Stimulated activated CD8-positive, alpha-beta memory T cell treated with anti-CD3 and anti-CD28 coated beads, Interleukin-7, amount 100 ng/mL, for 4 hours (primary cell): ENCODE results near the gene CTSA.

ENCODE experiments used
- DNase-seq, 2 donors: peaks; one replicate each; pipeline ENCODE4 v3.0.0-alpha.2; 2020; ENCODE audit warnings: low read depth in 2 of 2

CTSA gene

DNA sequence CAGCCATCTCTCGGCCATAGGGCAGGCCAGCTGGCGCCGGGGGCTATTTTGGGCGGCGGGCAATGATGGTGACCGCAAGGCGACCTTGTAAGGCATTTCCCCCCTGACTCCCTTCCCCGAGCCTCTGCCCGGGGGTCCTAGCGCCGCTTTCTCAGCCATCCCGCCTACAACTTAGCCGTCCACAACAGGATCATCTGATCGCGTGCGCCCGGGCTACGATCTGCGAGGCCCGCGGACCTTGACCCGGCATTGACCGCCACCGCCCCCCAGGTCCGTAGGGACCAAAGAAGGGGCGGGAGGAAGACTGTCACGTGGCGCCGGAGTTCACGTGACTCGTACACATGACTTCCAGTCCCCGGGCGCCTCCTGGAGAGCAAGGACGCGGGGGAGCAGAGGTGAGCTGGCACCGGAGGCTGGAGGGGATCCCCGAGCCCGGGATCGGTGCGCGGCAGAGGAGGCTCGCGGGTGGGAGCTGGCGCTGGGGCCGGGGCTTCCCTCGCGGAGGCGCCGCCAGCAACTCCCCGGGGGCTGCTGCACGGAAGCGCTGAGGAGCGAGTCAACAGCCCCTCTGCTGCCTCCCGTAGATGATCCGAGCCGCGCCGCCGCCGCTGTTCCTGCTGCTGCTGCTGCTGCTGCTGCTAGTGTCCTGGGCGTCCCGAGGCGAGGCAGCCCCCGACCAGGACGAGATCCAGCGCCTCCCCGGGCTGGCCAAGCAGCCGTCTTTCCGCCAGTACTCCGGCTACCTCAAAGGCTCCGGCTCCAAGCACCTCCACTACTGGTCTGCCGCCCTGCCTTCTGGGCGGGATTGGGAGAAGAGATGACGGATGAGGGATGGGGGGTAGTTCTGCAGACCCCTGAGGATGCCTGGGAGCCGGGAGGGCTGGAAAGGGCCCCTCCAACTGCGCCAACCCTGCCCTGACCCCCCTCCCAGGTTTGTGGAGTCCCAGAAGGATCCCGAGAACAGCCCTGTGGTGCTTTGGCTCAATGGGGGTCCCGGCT lies at the start of gene CTSA, which contains the start of gene NEURL2:
CTSA (plus strand) TSS at position 351 of the 999 bp plus-strand sequence; CDS start at position 585, 234 bp downstream.
NEURL2 (minus strand) TSS at position 224 of the 999 bp plus-strand sequence; CDS start at position 7, 217 bp downstream.
- DNase-seq: peak; percentile 77 to 79

DNA sequence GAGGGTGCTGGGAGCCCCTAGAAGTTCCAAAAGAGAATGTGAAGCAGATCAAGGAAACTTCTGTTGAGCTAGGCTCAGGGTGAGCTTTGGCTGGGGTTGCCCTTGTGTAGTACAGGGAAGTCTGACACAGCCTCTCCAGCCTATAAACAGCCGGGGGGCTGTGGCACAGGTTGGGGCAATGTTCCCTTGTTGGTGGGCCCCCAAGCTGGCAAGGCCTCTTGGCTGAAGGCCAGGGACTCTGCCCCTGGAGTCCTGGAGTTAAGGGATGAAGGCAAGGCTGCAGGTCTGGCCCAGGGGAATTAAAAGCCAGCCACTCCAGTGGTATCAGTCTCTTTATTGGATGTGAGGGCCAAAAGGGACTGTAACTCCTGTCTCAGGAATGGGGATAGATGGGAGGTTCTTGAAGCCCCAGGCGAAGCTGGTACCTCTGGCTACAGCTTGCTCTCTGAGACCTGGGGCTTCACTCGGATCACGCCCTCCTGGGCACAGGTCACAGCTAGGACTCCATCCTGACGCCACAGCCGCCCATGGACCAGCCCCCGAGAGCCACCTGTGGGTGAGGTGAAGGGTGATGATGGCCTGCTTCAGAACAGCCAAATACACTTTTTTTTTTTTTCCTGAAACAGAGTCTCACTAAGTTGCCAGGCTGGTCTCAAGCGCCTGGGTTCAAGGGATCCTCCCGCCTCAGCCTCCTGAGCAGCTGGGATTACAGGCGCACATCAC lies 49.6 kb upstream of the CTSA start:
- DNase-seq: no peak

DNA sequence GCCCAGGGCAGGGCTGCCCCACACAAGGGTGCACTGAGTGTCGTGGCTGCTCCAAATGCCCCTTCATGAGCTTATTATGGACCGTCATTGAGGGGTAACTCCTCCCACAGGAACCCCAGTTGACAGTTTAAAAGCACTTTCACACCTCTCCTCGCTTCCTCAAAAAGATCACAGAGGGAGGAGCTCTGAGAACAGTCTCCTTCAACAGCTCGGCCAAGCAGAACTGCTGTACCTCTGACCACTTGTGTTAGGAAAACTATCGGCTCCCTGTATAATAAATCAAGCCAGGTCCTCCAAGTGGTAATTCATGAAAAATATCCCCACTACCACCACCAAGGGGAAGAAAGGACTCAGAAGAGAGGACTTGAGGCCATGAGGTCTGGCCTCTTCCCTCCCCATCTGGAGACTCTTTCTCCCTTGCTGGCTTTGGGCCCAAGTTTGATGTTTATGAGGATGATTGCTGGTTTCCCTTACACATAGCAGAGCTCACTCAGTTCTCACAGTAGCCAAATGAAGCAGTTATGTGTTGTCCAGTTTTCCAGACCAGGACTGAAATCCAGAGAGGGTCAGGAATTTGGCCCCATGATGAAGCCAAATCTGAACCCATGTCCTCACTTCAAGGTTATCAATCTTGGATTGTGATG lies 48.8 kb upstream of the CTSA start:
- DNase-seq: no peak

DNA sequence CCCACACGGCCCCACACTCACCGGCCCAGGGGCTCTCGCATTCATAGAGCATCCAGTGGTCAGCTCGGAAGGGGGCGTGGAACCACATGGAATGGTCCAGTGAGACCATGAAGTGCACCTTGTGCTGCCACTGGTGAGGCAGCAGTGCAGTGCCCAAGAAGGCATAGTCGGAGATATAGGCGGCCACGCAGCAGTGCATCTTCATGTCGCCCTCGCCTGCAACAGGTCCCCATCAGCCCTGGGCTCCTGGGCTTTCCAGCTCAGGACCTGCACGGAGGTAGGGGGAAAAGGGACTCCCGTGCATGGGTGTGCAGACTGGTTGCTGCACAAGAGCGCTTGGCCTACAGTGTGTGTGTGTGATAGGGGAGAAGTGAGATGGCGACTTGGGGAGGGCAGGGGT lies 47.6 kb upstream of the CTSA start:
- DNase-seq: no peak

DNA sequence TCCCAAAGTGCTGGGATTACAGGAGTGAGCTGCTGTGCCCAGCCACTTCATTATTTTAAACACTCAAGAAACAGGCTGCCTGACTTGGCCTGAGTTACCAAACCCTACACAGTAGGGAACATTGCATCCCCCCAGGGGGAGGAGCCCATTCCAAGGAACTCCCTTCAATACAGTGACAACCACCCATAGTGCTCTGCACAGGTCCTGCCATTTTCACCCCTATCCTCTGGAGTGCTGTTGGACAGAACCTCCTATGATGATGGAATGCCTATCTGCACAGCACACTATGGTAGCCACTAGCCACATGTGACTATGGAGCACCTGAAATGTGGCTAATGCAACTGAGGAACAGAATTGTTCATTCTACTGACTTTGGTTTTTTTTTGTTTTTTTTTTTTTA lies 45.7 kb upstream of the CTSA start:
- DNase-seq: no peak

DNA sequence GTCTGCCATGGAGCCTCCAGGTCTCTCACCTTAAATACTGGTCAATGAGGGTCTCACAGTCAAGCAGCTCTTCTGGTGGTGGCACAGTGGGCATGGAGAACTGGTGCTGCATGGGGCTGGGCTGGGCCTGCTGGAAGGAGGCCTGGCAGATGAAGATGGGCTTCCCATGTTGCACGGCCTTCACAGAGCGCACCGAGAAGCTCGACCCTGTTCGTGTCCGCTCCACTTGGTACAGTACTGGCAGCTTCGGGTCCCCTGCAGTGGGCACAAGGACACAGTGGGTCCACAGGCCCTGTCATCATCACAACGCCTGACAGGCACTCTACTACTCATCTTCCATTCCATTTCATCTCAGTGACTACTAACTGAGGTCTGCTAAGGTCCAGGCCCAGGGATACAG lies 42.7 kb upstream of the CTSA start:
- DNase-seq: no peak

DNA sequence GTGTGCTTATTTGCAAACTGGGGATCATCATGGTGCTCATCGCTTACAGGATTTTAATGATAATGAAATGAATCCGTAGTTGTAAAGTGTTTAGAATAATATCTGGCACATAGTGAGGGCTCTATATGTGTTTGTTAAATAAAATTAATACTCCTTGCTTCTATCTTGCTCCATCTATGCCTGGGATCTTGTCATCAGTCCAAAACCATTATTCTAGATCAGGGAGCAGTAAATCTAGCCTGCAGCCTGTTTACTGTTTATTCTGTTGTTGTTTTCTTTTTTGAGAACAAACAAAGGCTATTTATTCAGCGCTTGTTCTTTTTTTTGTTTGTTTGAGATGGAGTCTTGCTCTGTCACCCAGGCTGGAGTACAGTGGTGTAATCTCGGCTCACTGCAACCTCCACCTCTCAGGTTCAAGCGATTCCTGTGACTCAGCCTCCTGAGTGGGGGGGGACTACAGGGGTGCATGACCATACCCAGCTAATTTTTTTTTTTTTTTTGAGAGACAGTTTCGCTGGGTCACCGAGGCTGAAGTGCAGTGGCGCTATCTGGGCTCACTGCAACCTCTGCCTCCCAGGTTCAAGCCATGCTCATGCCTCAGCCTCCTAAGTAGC lies 42.1 kb upstream of the CTSA start:
- no peak for DNase-seq

DNA sequence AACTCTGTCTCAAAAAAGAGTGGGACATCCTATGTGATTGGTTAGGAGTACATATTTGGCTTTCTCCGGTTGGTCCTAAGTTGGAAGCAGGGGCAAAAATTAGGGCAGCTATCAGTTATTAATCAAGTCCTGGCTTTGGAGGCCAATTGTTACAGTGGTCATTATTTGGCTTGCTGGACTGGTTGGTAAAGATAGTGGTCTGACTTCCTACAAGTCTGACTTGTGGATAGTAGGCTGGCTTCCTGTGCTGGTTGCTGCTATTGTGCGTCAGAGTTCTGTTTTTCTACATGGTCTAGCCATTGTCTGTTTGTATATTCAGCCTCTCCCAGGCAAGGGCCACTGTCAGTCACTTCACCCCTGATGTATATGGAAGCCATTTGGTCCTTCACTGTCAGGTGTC lies 40.9 kb upstream of the CTSA start:
- DNase-seq: no peak

DNA sequence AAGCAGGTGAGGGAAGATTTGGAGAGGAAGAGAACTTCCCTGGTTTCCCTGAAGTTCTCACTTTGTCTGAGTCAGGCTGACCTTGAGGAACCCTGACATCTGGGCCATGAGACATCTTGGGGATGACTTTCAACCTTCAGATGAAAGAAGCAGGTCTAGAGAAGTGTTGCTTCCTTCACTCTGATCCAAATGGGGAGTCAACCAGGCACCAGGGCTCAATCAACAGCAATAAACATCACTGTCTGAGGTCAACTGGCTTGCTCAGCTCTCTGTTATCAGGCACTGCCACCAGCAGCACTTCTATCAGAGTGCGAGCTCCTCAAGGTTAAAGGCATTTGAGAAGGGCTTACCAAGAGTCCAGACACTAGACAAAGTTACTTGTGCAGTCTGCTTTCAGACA lies 40.2 kb upstream of the CTSA start:
- DNase-seq: no peak

DNA sequence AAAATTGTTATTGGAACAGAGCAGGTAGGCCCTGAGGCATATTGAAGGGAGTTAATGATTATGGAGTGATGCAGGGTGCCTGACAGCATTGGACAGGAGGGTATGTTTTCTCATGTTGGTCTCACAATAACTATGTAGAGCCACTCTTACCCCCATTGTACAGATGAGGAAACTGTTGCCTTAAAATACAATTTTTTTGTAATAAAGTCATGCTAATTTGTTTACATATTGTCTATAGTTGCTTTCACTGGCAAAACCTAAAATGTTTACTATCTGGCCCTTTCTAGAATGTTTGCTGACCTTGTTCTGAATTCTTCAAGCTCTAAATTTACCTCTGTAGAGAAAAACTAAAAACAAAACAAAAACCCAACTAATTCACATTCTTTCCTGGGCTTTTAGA lies 39.6 kb upstream of the CTSA start:
- no peak for DNase-seq

DNA sequence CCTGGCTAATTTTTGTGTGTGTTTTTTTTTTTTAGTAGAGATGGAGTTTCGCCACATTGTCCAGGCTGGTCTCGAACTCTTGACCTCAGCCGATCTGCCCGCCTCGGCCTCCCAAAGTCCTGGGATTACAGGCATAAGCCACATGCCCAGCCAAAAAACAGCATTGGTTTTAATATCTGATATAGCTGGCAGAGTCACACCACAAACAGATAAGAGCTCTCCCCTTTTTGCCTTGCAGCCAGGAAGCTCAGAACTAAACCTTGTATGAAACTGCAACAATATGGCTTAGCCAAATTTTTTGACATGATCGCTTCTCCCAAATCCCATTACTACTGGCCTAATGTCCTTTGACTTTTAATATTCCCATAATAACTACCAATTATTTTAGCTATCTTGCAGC lies 38.8 kb upstream of the CTSA start:
- DNase-seq: no peak

DNA sequence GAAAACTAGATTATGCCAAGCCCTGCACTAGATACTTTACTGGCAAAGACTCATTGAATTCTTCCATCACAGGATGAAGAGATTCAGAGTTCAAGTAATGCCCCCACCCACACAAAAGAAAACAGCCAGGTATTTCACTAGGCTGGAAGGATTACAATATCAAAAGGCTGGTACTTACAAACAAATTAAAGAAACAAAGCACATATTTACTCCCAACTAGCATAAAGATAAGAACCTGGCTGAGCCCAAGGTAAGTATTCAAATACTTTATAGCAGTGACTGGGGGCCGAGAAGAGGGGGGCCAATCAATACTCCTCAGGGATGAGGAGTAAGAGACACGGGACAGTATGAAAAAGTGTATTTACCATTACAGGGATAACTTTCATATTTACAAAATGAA lies 37.7 kb upstream of the CTSA start:
- DNase-seq: no peak

DNA sequence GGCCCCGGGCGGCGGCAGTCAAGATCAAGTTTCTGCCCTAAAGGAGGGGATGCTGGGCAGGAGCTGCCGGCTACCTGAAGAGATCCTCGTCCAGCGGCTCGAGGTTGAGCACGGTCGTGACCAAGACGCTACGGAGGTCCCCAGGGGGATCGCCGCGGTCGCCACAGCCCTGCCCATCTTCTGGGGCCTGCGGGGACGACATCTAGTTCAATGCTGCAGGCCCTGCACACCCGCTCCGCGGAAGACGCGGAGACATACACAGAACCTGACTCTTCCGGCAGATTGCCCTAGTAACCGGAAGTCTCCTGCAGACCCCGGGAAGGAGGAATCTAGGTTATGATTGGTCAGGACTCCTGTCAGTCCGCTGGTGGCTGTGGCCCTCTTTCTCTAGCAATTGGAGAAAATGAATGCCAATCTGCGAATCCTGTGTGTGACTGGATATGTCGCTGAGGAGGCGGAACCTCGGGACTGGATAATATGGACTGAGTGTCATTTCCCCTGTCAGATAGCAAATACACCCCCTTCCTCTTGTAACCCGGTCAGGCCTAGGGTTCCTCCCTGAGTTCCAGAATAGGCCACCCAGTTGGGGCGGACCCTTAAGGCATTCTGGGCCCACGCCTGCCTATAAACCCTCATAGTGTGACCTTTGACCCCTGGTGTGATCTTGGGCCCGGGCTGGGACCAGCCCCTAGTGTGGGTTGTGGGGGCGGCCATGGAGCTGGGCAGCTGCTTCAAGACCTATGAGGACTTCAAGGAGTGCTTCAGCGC lies 33.8 kb upstream of the CTSA start, which contains the start of the genes ACOT8 and ZSWIM3:
ACOT8 (minus strand) TSS at position 279 of the 768 bp plus-strand sequence; CDS start at position 202, 77 bp downstream.
ZSWIM3 (plus strand) TSS at position 501 of the 768 bp plus-strand sequence; CDS start at position 713, 212 bp downstream.
- peak; percentile 83 to 94 for DNase-seq

DNA sequence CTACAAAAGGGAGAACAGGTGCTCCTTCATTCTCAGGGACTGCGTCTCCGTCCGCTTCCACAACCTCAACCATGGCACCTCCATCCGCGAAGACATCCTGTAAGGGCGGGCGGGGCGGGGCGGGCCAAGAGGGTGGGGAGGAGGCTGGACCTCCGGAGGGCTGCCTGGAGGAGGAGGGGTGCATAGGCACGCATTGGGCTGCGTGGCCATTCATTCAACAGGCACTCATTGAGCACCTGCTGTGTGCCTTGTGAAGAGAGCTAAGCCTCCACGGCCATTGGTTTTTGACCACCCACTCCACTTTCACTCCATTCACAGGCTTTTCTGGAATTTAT lies 33.3 kb upstream of the CTSA start:
- DNase-seq: peak in 1 of 2 donors; percentile 3

DNA sequence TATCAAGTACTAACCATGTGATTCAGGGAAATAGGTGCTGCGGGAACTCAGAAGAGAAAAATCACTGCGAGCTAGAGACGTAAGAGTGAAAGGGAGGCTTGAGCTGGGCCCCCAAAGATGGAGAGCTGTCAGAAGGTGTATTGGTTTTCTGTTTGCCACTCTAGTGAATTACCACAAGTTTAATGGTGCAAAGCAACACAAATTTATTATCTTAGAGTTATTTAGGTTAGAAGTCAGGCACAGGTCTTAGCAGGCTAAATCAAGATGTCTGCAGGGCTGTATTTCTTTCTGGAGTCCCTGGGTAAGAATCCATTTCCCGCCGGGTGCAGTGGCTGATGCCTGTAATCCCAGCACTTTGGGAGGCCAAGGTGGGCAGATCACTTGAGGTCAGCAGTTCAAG lies 31.2 kb upstream of the CTSA start:
- DNase-seq: no peak

DNA sequence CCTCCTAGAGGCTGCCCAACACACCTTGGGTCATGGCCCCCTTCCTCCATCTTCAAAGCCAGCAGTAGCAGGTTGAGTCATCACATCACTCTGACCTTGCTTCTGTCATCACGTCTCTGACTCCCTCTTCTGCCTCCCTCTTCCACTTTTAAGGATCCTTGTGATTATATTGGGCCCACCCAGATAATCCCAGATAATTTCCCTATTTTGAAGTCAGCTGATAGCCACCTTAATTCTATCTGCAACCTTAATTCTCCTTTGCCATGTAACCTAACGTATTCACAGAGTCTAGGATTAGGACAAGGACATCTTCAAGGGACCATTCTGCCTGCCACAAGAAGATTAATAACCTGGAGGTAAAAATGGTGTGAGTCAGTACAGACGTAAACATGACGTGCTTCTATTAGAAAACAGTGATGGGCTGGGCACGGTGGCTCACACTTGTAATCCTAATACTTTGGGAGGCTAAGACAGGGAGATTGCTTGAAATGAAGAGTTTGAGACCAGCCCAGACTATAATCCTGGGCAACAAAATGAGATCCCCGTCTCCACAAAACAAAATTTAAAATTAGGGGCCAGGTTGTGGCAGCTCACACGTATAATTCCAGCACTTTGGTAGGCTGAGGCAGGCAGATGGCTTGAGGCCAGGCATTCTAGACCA lies 30.4 kb upstream of the CTSA start:
- no peak for DNase-seq

DNA sequence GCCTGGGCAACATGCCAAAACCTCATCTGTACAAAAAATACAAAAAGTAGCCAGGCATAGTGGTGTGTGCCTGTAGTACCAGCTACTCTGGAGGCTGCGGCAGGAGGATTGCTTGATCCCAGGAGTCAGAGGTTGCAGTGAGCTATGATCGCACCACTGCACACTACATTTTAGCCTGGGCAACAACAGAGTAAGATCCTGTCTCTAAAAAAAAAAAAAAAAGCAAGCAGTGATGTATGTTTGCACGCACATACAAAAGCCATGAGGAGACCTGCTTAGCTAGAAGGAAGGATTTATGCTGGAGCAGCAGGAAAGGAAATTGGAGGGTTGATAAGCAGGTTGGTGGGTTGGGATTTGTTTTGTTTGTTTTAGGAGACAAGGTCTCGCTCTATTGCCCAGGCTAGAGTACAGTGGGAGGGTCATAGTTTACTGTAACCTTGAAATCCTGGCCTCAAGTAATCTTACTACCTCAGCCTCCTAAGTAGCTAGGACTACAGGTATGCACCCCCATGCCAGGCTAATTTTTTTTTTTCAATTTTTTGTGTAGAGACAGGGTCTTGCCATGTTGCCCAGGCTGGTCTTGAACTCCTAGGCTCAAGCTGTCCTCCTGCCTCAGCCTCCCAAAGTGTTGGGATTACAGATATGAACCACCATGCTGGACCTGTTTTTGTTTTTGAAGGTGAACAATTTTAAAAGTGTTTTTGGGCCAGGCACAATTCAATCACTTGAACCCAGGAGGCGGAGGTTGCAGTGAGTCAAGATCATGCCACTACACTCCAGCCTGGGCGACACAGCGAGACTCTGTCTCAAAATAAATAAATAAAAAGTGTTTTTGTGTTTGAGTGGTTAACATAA lies 29.7 kb upstream of the CTSA start:
- DNase-seq: no peak

DNA sequence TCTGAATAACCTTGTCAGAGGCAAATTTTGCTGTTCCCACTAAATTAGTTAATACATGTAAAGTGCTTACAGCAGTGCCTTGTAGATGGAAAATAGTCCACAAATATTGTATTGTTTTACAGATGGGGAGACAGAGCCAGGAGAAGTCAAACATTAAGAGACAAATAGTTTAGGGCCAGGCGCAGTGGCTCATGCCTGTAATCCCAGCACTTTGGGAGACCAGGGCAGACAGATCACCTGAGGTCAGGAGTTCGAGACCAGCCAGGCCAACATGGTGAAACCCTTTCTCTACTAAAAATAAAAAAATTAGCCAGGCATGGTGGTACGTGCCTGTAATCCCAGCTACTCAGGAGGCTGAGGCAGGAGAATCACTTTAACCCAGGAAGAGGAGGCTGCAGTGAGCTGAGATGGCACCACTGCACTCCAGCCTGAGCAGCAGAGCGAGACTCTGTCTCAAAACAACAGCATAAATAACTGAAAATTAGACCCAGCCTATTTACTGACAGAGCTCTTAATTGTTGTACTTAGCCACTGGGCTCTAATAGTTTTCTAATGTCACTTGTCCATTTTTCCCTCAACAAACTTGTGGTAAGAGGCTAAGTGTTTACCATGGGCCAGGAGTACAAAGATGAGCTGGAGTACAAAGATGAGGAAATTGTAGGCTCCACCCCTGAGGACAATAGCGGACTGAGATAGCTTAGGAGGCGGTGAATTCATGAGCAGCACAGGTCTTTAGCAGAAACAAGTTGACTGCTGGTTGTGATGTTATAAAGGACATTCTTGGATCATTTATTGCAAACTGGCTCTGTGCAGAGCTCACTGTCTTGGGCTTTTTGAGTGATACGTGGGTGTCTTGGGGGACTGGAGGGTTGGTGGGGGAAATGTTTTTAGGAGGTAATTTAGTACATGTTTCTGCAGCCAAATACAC lies 27.3 kb upstream of the CTSA start:
- no peak for DNase-seq
